IMR-90 (cell line): ENCODE measurements around the gene RRP8. TPM values are rescaled to one million over a fixed set of nuclear protein-coding genes. Genes with fewer than 3 reads are reported as not detected.

Experiments
- ATAC-seq: fragments of 200-7000 bp; cut with Tn5 transposase; 2 replicates; pipeline ENCODE4 v1.9.1; 2020; ENCODE audit warnings: low read depth, mild to moderate bottlenecking, moderate library complexity
- BruUV-seq: library from RNA; stranded (reverse); fragments of 400-500 nt; replicated peaks from 2 replicates; lab custom pipeline; 2021; lab: Mats Ljungman, UMichigan
- CTCF ChIA-PET: fragments of 300-600 bp; formaldehyde crosslinking; extraction: SDS; loops from one replicate; lab custom pipeline; 2021; ENCODE audit warnings: antibody characterized with exemption; lab: Yijun Ruan, JAX
- POLR2A ChIA-PET: fragments of 300-600 bp; sonication (Branson Sonifier 250); formaldehyde crosslinking; loops from one replicate; lab custom pipeline; 2022; ENCODE audit warnings: antibody characterized with exemption; ENCODE audit not compliant: unreplicated experiment; lab: Charles Lee
- DNase-seq: peaks from one replicate; pipeline ENCODE4 v3.0.0; 2013
- H2AFZ ChIP-seq: replicated peaks from 2 replicates; pipeline ENCODE3; 2013; ENCODE audit warnings: low read length, mild to moderate bottlenecking; ENCODE audit not compliant: poor library complexity
- H2AK5ac ChIP-seq: 2 replicates; pipeline ENCODE4 v1.6.1; 2013; ENCODE audit warnings: low read depth, low read length, inconsistent platforms
- H2AK9ac ChIP-seq: replicated peaks from 2 replicates; pipeline ENCODE3; 2013; ENCODE audit warnings: mild to moderate bottlenecking, low read depth, low read length, moderate library complexity; ENCODE audit not compliant: poor library complexity
- H2BK120ac ChIP-seq: 2 replicates; pipeline ENCODE4 v1.6.1; 2013; ENCODE audit warnings: low read depth, low read length, inconsistent platforms
- H2BK15ac ChIP-seq: 3 replicates; pipeline ENCODE4 v1.6.1; 2013; ENCODE audit warnings: low read depth, low read length, inconsistent platforms
- H2BK20ac ChIP-seq: 2 replicates; pipeline ENCODE4 v1.6.1; 2013; ENCODE audit warnings: low read depth, mild to moderate bottlenecking, inconsistent platforms, low read length, moderate library complexity
- H2BK5ac ChIP-seq: 2 replicates; pipeline ENCODE4 v1.6.1; 2013; ENCODE audit warnings: mild to moderate bottlenecking, low read depth, low read length, inconsistent platforms; ENCODE audit not compliant: poor library complexity, severe bottlenecking
- H3K14ac ChIP-seq: replicated peaks from 2 replicates; pipeline ENCODE4 v1.6.1; 2013; ENCODE audit warnings: low read depth, low read length, inconsistent platforms
- H3K18ac ChIP-seq: 2 replicates; pipeline ENCODE4 v1.6.1; 2013; ENCODE audit warnings: low read depth, low read length, control low read depth
- H3K23ac ChIP-seq: 2 replicates; pipeline ENCODE4 v1.6.1; 2013; ENCODE audit warnings: low read depth, low read length, inconsistent platforms
- H3K27ac ChIP-seq: 2 replicates; pipeline ENCODE4 v1.5.1; 2013; ENCODE audit warnings: mild to moderate bottlenecking, control low read depth, low read length; ENCODE audit not compliant: insufficient read depth
- H3K27me3 ChIP-seq: 2 replicates; pipeline ENCODE4 v1.6.1; 2013; ENCODE audit warnings: low read length; ENCODE audit not compliant: control insufficient read depth, insufficient read depth
- H3K36me3 ChIP-seq: 2 replicates; pipeline ENCODE4 v1.6.1; 2013; ENCODE audit warnings: low read length, mixed read lengths; ENCODE audit not compliant: control insufficient read depth, insufficient read depth
- H3K4ac ChIP-seq: 2 replicates; pipeline ENCODE4 v1.6.1; 2013; ENCODE audit warnings: low read depth, low read length, inconsistent platforms
- H3K4me1 ChIP-seq: 2 replicates; pipeline ENCODE4 v1.6.1; 2013; ENCODE audit warnings: low read length, mixed read lengths; ENCODE audit not compliant: control insufficient read depth, insufficient read depth
- H3K4me2 ChIP-seq: 2 replicates; pipeline ENCODE4 v1.6.1; 2013; ENCODE audit warnings: low read depth, mild to moderate bottlenecking, control low read depth, low read length, moderate library complexity
- H3K4me3 ChIP-seq: 2 replicates; pipeline ENCODE4 v1.5.1; 2013; ENCODE audit warnings: low read depth, mild to moderate bottlenecking, control low read depth, low read length, moderate library complexity; ENCODE audit not compliant: insufficient read depth
- H3K56ac ChIP-seq: 2 replicates; pipeline ENCODE4 v1.6.1; 2013; ENCODE audit warnings: low read length, inconsistent platforms; ENCODE audit not compliant: insufficient read depth; ENCODE audit errors: extremely low read depth
- H3K79me1 ChIP-seq, 2 experiments: 2 replicates each; pipeline ENCODE4 v1.6.1; 2013; ENCODE audit warnings: low read length in 2 of 2, inconsistent platforms in 1 of 2, low read depth in 1 of 2
- H3K9ac ChIP-seq: 2 replicates; pipeline ENCODE4 v1.6.1; 2013; ENCODE audit warnings: low read depth, low read length, control low read depth
- H3K9me1 ChIP-seq: 2 replicates; pipeline ENCODE4 v1.6.1; 2013; ENCODE audit warnings: low read length, inconsistent platforms; ENCODE audit not compliant: insufficient read depth
- H3K9me3 ChIP-seq: 2 replicates; pipeline ENCODE4 v1.6.1; 2013; ENCODE audit warnings: low read length; ENCODE audit not compliant: control insufficient read depth, insufficient read depth
- H4K20me1 ChIP-seq: 2 replicates; pipeline ENCODE4 v1.6.1; 2013; ENCODE audit warnings: low read length, inconsistent platforms; ENCODE audit not compliant: insufficient read depth
- H4K5ac ChIP-seq: 2 replicates; pipeline ENCODE4 v1.6.1; 2013; ENCODE audit warnings: mild to moderate bottlenecking, low read depth, low read length, control low read depth
- H4K8ac ChIP-seq, 2 experiments: 2 replicates each; pipeline ENCODE4 v1.6.1; 2013; ENCODE audit warnings: low read depth in 2 of 2, low read length in 2 of 2, control low read depth in 1 of 2, inconsistent platforms in 1 of 2
- H4K91ac ChIP-seq: 2 replicates; pipeline ENCODE4 v1.6.1; 2013; ENCODE audit warnings: low read depth, low read length, inconsistent platforms; ENCODE audit not compliant: insufficient read depth
- BHLHE40 ChIP-seq: fragments of 150-350 bp; IDR thresholded peaks from 2 replicates; pipeline ENCODE4 v1.6.1; 2016; ENCODE audit warnings: mild to moderate bottlenecking, low read depth, low read length
- CHD1 ChIP-seq: IDR thresholded peaks from 2 replicates; pipeline ENCODE4 v1.6.1; 2012; ENCODE audit warnings: low read depth, low read length, improper control_type of control experiment
- ELK1 ChIP-seq: fragments of 150-350 bp; IDR thresholded peaks from 2 replicates; pipeline ENCODE4 v1.6.1; 2016; ENCODE audit warnings: low read depth, mild to moderate bottlenecking, low read length, moderate library complexity, borderline replicate concordance
- FOS ChIP-seq: fragments of 150-350 bp; IDR thresholded peaks from 2 replicates; pipeline ENCODE4 v1.6.1; 2016; ENCODE audit warnings: low read depth, low read length
- MAFK ChIP-seq: IDR thresholded peaks from 2 replicates; pipeline ENCODE4 v1.6.1; 2012; ENCODE audit warnings: low read depth, low read length, improper control_type of control experiment
- MAZ ChIP-seq: IDR thresholded peaks from 2 replicates; pipeline ENCODE4 v1.6.1; 2012; ENCODE audit warnings: low read depth, mild to moderate bottlenecking, low read length, improper control_type of control experiment, moderate library complexity, borderline replicate concordance
- MXI1 ChIP-seq: IDR thresholded peaks from 2 replicates; pipeline ENCODE4 v1.6.1; 2012; ENCODE audit warnings: low read depth, mild to moderate bottlenecking, low read length, moderate library complexity, borderline replicate concordance
- NFE2L2 ChIP-seq: fragments of 150-350 bp; IDR thresholded peaks from 2 replicates; pipeline ENCODE4 v1.6.1; 2016; ENCODE audit warnings: low read depth, mild to moderate bottlenecking, low read length
- POLR2A ChIP-seq: IDR thresholded peaks from 2 replicates; pipeline ENCODE4 v1.6.1; 2012; ENCODE audit warnings: mild to moderate bottlenecking, low read depth, low read length
- RAD21 ChIP-seq: IDR thresholded peaks from 2 replicates; pipeline ENCODE4 v1.6.1; 2012; ENCODE audit warnings: low read length, improper control_type of control experiment
- RCOR1 ChIP-seq: IDR thresholded peaks from 2 replicates; pipeline ENCODE4 v1.6.1; 2012; ENCODE audit warnings: mild to moderate bottlenecking, low read length, improper control_type of control experiment; ENCODE audit not compliant: insufficient replicate concordance
- RFX5 ChIP-seq: IDR thresholded peaks from 2 replicates; pipeline ENCODE4 v1.8.0; 2012; ENCODE audit warnings: low read depth, mild to moderate bottlenecking, low read length, moderate library complexity
- SMC3 ChIP-seq: fragments of 150-350 bp; IDR thresholded peaks from 2 replicates; pipeline ENCODE4 v1.6.1; 2016; ENCODE audit warnings: low read depth, mild to moderate bottlenecking, antibody characterized with exemption, low read length, moderate library complexity
- USF2 ChIP-seq: fragments of 150-350 bp; IDR thresholded peaks from 2 replicates; pipeline ENCODE4 v1.6.1; 2017; ENCODE audit warnings: mild to moderate bottlenecking, antibody characterized with exemption, low read length, low read depth
- WGBS, 2 experiments: methylation state at CpG; one replicate each; pipeline versions ENCODE4 v1.1.5 to v1.1.7; 2013; ENCODE audit warnings: missing lambda C conversion rate in 2 of 2; ENCODE audit not compliant: insufficient read length in 1 of 2; ENCODE audit errors: extremely low coverage in 2 of 2; 5-methylcytosine and 5-hydroxymethylcytosine counted together
- dilution Hi-C: fragments of 300-500 bp; cut with HindIII; formaldehyde crosslinking; loops from one replicate; pipeline ENCODE4 v1.14.3; 2018; ENCODE audit warnings: low sequenced_read_pairs; ENCODE audit not compliant: unreplicated experiment
- in situ Hi-C: fragments of 300-500 bp; cut with MboI; formaldehyde crosslinking; loops from 3 replicates; pipeline ENCODE4 v1.14.3; 2019; ENCODE audit warnings: low sequenced_read_pairs, inconsistent platforms, mixed read lengths
- intact Hi-C: fragments of 100-400 bp; cut with micrococcal nuclease; formaldehyde crosslinking; loops from 2 replicates; pipeline ENCODE4 v1.10.0; 2022
- polyA plus RNA-seq, 3 experiments: library from polyadenylated mRNA; depleted of rRNA; stranded (reverse); fragments of >200 nt; gene quantifications; 2 replicates each; pipeline ENCODE4 v1.2.3, GENCODE V29; 2012; ENCODE audit warnings: low replicate concordance in 1 of 3
- total RNA-seq: library from RNA; depleted of rRNA; stranded (reverse); fragments of >200 nt; gene quantifications from 2 replicates; pipeline ENCODE4 v1.2.3, GENCODE V29; 2012

RRP8 gene
- total and polyA plus RNA-seq, 2 of the 4 experiments (the other 2 are of a cell fraction): 10.8 to 11.5 TPM

GRCh38 chr11:6548121-6548520 lies 55.3 kb downstream of the RRP8 start:
- ATAC-seq (no peak), DNase-seq (no peak)
- in situ Hi-C loops: no loop called here
- Histone ChIP-seq H3K9me1 (peaks cover 7% of the 10 kb centered on the region; the same call in 1 of the 2 replicates), H3K9me3 (no peaks in the 10 kb centered on the region), H3K79me1 (no peaks in the 10 kb centered on the region), H2BK5ac (no peak overlapping the region), H2AK5ac (no peak overlapping the region), H3K14ac (no peak overlapping the region), H2BK120ac (no peak overlapping the region), H3K27ac (no peak overlapping the region), H4K20me1 (no peaks in the 10 kb centered on the region), H3K4ac (no peak overlapping the region), H3K36me3 (0 out of 2 replicates have a peak, but pooled peaks cover 4% of the 10 kb centered on the region), H3K4me1 (no peaks in the 10 kb centered on the region), H4K8ac (no peak overlapping the region), H3K9ac (no peak overlapping the region), H4K5ac (no peak overlapping the region), H3K4me2 (no peak overlapping the region), H2AK9ac (no peak overlapping the region), H3K18ac (no peak overlapping the region), H4K91ac (no peak overlapping the region), H3K56ac (no peak overlapping the region), H2BK20ac (no peak overlapping the region), H3K23ac (no peak overlapping the region), H2BK15ac (no peak overlapping the region), H3K27me3 (no peaks in the 10 kb centered on the region), H2AFZ (peak overlapping the region; percentile 58), H3K4me3 (no peak overlapping the region)
- no CpG with 5 or more reads among the region's 2 CpGs for WGBS, 2 experiments
- POLR2A ChIA-PET: no interaction called here
- dilution Hi-C loops: no loop called here
- TF ChIP-seq USF2: no peak
- no peak for TF ChIP-seq MAZ
- no peak for TF ChIP-seq FOS
- no peak for TF ChIP-seq BHLHE40
- no peak for TF ChIP-seq NFE2L2
- no peak for TF ChIP-seq MXI1
- no peak for TF ChIP-seq ELK1
- TF ChIP-seq POLR2A: no peak
- TF ChIP-seq CHD1: no peak
- no peak for TF ChIP-seq RFX5
- no peak for TF ChIP-seq RAD21
- no peak for TF ChIP-seq MAFK
- no peak for TF ChIP-seq SMC3
- TF ChIP-seq RCOR1: no peak
- BruUV-seq: no TSS peak
- intact Hi-C loops: no loop called here
- CTCF ChIA-PET: interaction anchor here (1.3 kb wide), 1 partner anchor 17 kb away, joined by 3 read pairs; no protein-coding TSS in a partner anchor
